Hepatocyte (in vitro differentiated cells): Measurements from ENCODE around the gene NRL.

Experiments
- EZH2 ChIP-seq: fragments of 200-600 bp; sonication (generic); IDR thresholded peaks from 2 replicates; pipeline ENCODE4 v1.6.1; 2016; ENCODE audit warnings: antibody characterized with exemption, mild to moderate bottlenecking, borderline replicate concordance
- TF ChIP-seq, protein P1 (sequence below): fragments of 200-600 bp; sonication (generic); IDR thresholded peaks from 2 replicates; pipeline ENCODE4 v1.5.1; 2016; ENCODE audit warnings: antibody characterized with exemption, mild to moderate bottlenecking; ENCODE audit not compliant: poor library complexity

DNA sequence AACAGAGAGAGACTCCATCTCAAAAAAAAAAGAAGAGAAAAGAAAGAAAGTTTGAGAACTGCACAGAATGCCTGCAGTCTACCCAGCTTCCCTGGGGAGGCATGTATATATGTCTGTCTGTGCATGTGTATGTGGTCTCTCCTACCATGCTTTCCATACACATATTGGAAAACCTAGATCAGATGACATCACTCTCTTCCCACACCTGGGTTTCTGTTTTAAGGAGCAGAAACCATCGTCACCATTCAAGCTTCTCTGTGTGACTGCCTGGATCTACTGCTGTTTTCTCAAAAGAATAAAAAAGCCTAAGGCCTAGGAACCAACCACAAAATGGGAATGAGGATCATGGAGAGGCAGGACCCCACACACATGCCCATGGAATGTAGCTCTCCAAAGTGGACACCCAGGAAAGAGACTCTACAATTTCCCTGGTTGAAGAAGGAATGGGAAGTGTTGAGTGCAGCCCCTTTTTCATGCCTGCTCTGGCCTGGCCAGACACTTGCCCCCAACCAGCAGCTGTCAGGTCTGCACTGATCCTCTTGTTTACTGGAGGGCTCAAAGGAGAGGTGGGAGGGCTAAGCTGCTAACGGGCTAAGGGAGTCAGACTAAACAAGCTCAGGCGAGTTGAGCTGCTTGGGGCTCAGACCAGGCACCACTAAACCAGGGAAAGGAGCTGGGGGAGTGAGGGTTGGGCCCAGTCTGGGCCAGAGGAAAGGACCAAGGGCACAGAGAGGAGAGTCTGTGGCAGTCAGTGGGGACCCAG, 28.4 kb downstream of the NRL start:
- TF ChIP-seq, protein P1, sequence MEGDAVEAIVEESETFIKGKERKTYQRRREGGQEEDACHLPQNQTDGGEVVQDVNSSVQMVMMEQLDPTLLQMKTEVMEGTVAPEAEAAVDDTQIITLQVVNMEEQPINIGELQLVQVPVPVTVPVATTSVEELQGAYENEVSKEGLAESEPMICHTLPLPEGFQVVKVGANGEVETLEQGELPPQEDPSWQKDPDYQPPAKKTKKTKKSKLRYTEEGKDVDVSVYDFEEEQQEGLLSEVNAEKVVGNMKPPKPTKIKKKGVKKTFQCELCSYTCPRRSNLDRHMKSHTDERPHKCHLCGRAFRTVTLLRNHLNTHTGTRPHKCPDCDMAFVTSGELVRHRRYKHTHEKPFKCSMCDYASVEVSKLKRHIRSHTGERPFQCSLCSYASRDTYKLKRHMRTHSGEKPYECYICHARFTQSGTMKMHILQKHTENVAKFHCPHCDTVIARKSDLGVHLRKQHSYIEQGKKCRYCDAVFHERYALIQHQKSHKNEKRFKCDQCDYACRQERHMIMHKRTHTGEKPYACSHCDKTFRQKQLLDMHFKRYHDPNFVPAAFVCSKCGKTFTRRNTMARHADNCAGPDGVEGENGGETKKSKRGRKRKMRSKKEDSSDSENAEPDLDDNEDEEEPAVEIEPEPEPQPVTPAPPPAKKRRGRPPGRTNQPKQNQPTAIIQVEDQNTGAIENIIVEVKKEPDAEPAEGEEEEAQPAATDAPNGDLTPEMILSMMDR, result no peak
- no peak for TF ChIP-seq EZH2
